HEK293 (cell line): ENCODE measurements around the gene HOXB13.

Experiments used
- ZBTB49 ChIP-seq: fragments of 450-650 bp; formaldehyde crosslinking; IDR thresholded peaks from 2 replicates; pipeline ENCODE4 v1.5.1; 2016; ENCODE audit warnings: missing biosample characterization, missing genetic modification characterization, low read depth
- ZNF658 ChIP-seq: fragments of 450-650 bp; formaldehyde crosslinking; IDR thresholded peaks from 2 replicates; pipeline ENCODE4; 2016; ENCODE audit warnings: missing biosample characterization, missing genetic modification characterization

DNA sequence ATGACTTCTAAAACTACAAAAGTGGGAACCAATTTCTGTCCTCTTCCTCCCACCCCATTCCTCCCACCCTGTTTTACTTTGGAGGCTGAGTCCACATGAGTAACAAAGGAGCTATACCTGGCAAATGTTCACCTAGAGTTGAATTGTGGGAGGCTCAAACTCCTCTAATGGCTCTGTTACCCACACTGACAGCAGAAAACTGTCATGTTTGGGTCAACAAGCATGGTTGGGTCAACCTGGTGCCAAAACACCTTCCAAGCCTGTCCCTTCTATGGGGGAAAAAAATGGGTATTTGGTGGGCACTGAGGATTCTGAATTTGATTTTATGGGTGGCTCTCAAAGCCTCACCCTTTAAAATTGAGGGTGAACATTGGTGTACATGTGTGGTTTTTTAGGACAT is 12.0 kb upstream of the HOXB13 start:
- TF ChIP-seq ZBTB49 (tag by site-specific recombination) (no peak), ZNF658 (tag by site-specific recombination) (no peak)
